HG02852 (cell line): Measurements from ENCODE around the gene LMTK3.

ENCODE experiments used
- ATAC-seq: cut with Tn5 transposase; IDR thresholded peaks from one replicate; pipeline ENCODE4 v1.9.1; 2021; ENCODE audit warnings: mild to moderate bottlenecking, moderate library complexity; ENCODE audit not compliant: unreplicated experiment

The LMTK3 gene

GRCh38 chr19:48450441-48450840 is 61.2 kb downstream of the LMTK3 start:
- ATAC-seq: no peak

GRCh38 chr19:48448563-48448962 is 63.1 kb downstream of the LMTK3 start:
- no peak for ATAC-seq

- no peak for ATAC-seq
Measured at GRCh38 chr19:48446579-48446978, 65.1 kb downstream of the LMTK3 start.

GRCh38 chr19:48445606-48446481 is 65.8 kb downstream of the LMTK3 start, which contains the start of gene GRWD1:
Gene GRWD1 (plus strand): TSS chr19:48445983. CDS start chr19:48446006, 23 bp downstream.
- peak; percentile 81 for ATAC-seq

- no peak for ATAC-seq
Measured at GRCh38 chr19:48445256-48445605, 66.4 kb downstream of the LMTK3 start.

GRCh38 chr19:48444936-48445200 is 66.8 kb downstream of the LMTK3 start:
- no peak for ATAC-seq

GRCh38 chr19:48444129-48444935 is 67.3 kb downstream of the LMTK3 start:
- ATAC-seq: no peak

GRCh38 chr19:48443731-48444128 is 67.9 kb downstream of the LMTK3 start:
- no peak for ATAC-seq

- ATAC-seq: no peak
Measured at GRCh38 chr19:48443256-48443655, 68.4 kb downstream of the LMTK3 start.

GRCh38 chr19:48442116-48443035 is 69.3 kb downstream of the LMTK3 start:
- ATAC-seq: no peak

- no peak for ATAC-seq
Measured at GRCh38 chr19:48441360-48442050, 70.1 kb downstream of the LMTK3 start.

GRCh38 chr19:48436586-48436985 is 75.0 kb downstream of the LMTK3 start:
- no peak for ATAC-seq
